NB4 (cell line): ENCODE data around the gene FAM24A.

Source experiments
- MYC ChIP-seq: IDR thresholded peaks from 2 replicates; pipeline ENCODE4 v1.6.1; 2011; ENCODE audit warnings: low read depth, low read length
- POLR2A ChIP-seq: IDR thresholded peaks from 2 replicates; pipeline ENCODE4 v1.6.1; 2011; ENCODE audit warnings: mild to moderate bottlenecking; ENCODE audit not compliant: insufficient read length; ENCODE audit errors: extremely low read depth
- TF ChIP-seq, protein P1 (sequence below): IDR thresholded peaks from one replicate; pipeline ENCODE4 v1.5.1; 2012; ENCODE audit warnings: low read depth, low read length
- TF ChIP-seq, protein P2 (sequence below): IDR thresholded peaks from 2 replicates; pipeline ENCODE4 v1.6.1; 2011; ENCODE audit warnings: low read depth, low read length

- TF ChIP-seq, protein P1, sequence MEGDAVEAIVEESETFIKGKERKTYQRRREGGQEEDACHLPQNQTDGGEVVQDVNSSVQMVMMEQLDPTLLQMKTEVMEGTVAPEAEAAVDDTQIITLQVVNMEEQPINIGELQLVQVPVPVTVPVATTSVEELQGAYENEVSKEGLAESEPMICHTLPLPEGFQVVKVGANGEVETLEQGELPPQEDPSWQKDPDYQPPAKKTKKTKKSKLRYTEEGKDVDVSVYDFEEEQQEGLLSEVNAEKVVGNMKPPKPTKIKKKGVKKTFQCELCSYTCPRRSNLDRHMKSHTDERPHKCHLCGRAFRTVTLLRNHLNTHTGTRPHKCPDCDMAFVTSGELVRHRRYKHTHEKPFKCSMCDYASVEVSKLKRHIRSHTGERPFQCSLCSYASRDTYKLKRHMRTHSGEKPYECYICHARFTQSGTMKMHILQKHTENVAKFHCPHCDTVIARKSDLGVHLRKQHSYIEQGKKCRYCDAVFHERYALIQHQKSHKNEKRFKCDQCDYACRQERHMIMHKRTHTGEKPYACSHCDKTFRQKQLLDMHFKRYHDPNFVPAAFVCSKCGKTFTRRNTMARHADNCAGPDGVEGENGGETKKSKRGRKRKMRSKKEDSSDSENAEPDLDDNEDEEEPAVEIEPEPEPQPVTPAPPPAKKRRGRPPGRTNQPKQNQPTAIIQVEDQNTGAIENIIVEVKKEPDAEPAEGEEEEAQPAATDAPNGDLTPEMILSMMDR = no peak
- no peak for TF ChIP-seq POLR2A
- TF ChIP-seq MYC = no peak
- TF ChIP-seq, protein P2, sequence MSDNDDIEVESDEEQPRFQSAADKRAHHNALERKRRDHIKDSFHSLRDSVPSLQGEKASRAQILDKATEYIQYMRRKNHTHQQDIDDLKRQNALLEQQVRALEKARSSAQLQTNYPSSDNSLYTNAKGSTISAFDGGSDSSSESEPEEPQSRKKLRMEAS = no peak
Measured at GRCh38 chr10:122864194-122864592, 46.2 kb upstream of the FAM24A start.
